Suprapubic skin (tissue), 4 donors: ENCODE measurements around the gene PTPRN2. TPM values are rescaled to one million over a fixed set of nuclear protein-coding genes. Genes with fewer than 3 reads are reported as not detected.

Experiments used
- DNase-seq, 2 donors: peaks; one replicate each; pipeline ENCODE4 v3.0.0-alpha.2; 2019; ENCODE audit warnings: low spot score in 2 of 2
- H3K27ac ChIP-seq: fragments of 200-600 bp; sonication (generic); one replicate; pipeline ENCODE4 v1.5.1; 2019
- H3K27me3 ChIP-seq: fragments of 200-600 bp; sonication (generic); one replicate; pipeline ENCODE4 v1.5.1; 2019
- H3K36me3 ChIP-seq: fragments of 200-600 bp; sonication (generic); one replicate; pipeline ENCODE4 v1.5.1; 2019
- H3K4me1 ChIP-seq: fragments of 200-600 bp; sonication (generic); one replicate; pipeline ENCODE4 v1.5.1; 2019
- H3K4me3 ChIP-seq: fragments of 200-600 bp; sonication (generic); one replicate; pipeline ENCODE4 v1.5.1; 2019; ENCODE audit warnings: mild to moderate bottlenecking
- H3K9me3 ChIP-seq: fragments of 200-600 bp; sonication (generic); one replicate; pipeline ENCODE4 v1.5.1; 2019
- EP300 ChIP-seq: sonication (generic); formaldehyde crosslinking; IDR thresholded peaks from one replicate; pipeline ENCODE4 v1.6.1; 2017; ENCODE audit warnings: antibody characterized with exemption
- POLR2A ChIP-seq, 2 donors: fragments of 450-650 bp; IDR thresholded peaks; one replicate each; pipeline ENCODE4 v1.6.1; 2017; ENCODE audit warnings: antibody characterized with exemption in 2 of 2, mild to moderate bottlenecking in 2 of 2, moderate library complexity in 2 of 2
- POLR2AphosphoS5 ChIP-seq, 3 donors: sonication (generic); formaldehyde crosslinking; IDR thresholded peaks; one replicate each; pipeline ENCODE4 v1.6.1; 2017; ENCODE audit warnings: antibody characterized with exemption in 3 of 3
- WGBS: methylation state at CpG from one replicate; pipeline ENCODE4 v1.1.5; 2018; 5-methylcytosine and 5-hydroxymethylcytosine counted together
- total RNA-seq, 4 donors: library from RNA; depleted of rRNA; stranded (reverse); fragments of >200 nt; gene quantifications; one replicate each; pipeline ENCODE4 v1.1.0, GENCODE V29; 2016
- TF ChIP-seq, protein P1 (sequence below), 2 donors: fragments of 200-600 bp in 1 of 2; fragments of 450-650 bp in 1 of 2; sonication (generic) in 1 of 2; IDR thresholded peaks; one replicate each; pipeline ENCODE4 v1.5.1; 2016 to 2019; ENCODE audit warnings: antibody characterized with exemption in 2 of 2, mild to moderate bottlenecking in 1 of 2, moderate library complexity in 1 of 2

Gene PTPRN2
- total RNA-seq, 4 donors from 2014 or later, result 0.23 to 1.8 (median 1.3) TPM

DNA sequence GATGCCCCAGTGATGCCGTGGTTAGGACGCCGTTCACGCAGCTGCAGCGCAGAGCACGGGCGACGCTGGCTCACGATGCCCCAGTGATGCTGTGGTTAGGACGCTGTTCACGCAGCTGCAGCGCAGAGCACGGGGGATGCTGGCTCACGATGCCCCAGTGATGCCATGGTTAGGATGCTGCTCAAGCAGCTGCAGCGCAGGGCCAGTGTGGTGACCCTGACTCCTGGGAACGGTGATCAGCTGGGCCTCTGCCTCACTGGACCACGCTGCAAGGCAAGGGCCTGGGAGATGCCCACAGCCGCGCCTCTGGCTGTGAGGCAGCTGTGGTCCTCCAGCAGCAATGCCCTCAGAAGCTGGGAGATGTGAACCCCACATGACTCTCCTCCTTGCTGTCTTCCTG is 970.2 kb downstream of the PTPRN2 start:
- H3K27me3 ChIP-seq, result peaks cover 9% of the 10 kb centered on the region
- no peak overlapping the region for H3K4me3 ChIP-seq
- H3K27ac ChIP-seq, result no peak overlapping the region
- TF ChIP-seq EP300 (no peak), POLR2AphosphoS5 (IDR thresholded peaks at IDR 0.05) (no peak), POLR2A (IDR thresholded peaks at IDR 0.05) (no peak)
- TF ChIP-seq, protein P1, sequence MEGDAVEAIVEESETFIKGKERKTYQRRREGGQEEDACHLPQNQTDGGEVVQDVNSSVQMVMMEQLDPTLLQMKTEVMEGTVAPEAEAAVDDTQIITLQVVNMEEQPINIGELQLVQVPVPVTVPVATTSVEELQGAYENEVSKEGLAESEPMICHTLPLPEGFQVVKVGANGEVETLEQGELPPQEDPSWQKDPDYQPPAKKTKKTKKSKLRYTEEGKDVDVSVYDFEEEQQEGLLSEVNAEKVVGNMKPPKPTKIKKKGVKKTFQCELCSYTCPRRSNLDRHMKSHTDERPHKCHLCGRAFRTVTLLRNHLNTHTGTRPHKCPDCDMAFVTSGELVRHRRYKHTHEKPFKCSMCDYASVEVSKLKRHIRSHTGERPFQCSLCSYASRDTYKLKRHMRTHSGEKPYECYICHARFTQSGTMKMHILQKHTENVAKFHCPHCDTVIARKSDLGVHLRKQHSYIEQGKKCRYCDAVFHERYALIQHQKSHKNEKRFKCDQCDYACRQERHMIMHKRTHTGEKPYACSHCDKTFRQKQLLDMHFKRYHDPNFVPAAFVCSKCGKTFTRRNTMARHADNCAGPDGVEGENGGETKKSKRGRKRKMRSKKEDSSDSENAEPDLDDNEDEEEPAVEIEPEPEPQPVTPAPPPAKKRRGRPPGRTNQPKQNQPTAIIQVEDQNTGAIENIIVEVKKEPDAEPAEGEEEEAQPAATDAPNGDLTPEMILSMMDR (IDR thresholded peaks at IDR 0.05), result no peak
- DNase-seq, result no peak
- no peaks in the 10 kb centered on the region for H3K9me3 ChIP-seq
- H3K4me1 ChIP-seq, result peaks cover 9% of the 10 kb centered on the region
- WGBS, result 94% methylated on average over 11 of the region's 19 CpGs
- H3K36me3 ChIP-seq, result no peaks in the 10 kb centered on the region

DNA sequence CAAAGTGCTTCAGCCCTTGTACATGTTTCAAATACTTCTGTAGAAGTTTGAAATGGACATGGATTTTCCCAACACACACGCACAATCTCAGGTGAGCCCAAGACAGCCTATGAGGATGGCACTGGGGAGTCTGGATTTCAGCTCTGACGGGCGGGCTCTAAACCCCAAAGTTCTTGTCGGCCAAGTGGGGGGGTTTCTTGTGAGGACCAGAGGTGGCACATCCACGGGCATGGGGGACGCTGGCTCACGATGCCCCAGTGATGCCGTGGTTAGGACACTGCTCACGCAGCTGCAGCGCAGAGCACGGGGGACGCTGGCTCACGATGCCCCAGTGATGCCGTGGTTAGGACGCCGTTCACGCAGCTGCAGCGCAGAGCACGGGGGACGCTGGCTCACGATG is 970.7 kb downstream of the PTPRN2 start:
- Histone ChIP-seq H3K36me3 (no peaks in the 10 kb centered on the region), H3K4me1 (peaks cover 9% of the 10 kb centered on the region), H3K27ac (no peak overlapping the region), H3K4me3 (no peak overlapping the region), H3K27me3 (peaks cover 9% of the 10 kb centered on the region), H3K9me3 (no peaks in the 10 kb centered on the region)
- whole genome bisulfite sequencing, result 81% methylated on average over 3 of the region's 21 CpGs
- TF ChIP-seq POLR2AphosphoS5 (IDR thresholded peaks at IDR 0.05) (no peak), EP300 (no peak), POLR2A (IDR thresholded peaks at IDR 0.05) (no peak)
- TF ChIP-seq, protein P1 (IDR thresholded peaks at IDR 0.05), result no peak
- no peak for DNase-seq

DNA sequence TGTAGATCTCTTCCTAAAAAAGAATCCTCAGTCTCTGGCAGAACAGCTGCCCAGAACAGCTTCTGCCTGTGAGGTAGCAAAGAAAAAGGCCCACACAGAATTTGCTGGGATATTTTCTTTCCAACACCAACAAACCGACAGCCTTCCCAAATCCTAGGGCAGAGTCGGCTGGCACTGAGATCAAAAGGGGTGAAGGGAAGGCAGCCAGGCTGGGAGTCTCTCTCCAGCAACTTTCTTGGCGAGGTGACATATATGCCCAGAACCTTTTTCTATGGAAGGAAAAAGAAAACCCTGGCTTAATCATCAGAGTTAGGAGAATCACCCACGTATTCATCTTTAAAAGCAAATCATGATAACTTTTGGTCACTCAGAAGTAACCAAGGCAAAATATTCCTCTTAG is 971.2 kb downstream of the PTPRN2 start:
- WGBS, result 45% methylated on average over 4 of the region's 4 CpGs
- H3K4me1 ChIP-seq, result peaks cover 9% of the 10 kb centered on the region
- H3K36me3 ChIP-seq, result no peaks in the 10 kb centered on the region
- H3K27me3 ChIP-seq, result peaks cover 9% of the 10 kb centered on the region
- no peak for DNase-seq
- H3K9me3 ChIP-seq, result no peaks in the 10 kb centered on the region
- no peak overlapping the region for H3K27ac ChIP-seq
- TF ChIP-seq POLR2AphosphoS5 (IDR thresholded peaks at IDR 0.05) (no peak), POLR2A (IDR thresholded peaks at IDR 0.05) (no peak), EP300 (no peak)
- TF ChIP-seq, protein P1 (IDR thresholded peaks at IDR 0.05), result no peak
- no peak overlapping the region for H3K4me3 ChIP-seq

DNA sequence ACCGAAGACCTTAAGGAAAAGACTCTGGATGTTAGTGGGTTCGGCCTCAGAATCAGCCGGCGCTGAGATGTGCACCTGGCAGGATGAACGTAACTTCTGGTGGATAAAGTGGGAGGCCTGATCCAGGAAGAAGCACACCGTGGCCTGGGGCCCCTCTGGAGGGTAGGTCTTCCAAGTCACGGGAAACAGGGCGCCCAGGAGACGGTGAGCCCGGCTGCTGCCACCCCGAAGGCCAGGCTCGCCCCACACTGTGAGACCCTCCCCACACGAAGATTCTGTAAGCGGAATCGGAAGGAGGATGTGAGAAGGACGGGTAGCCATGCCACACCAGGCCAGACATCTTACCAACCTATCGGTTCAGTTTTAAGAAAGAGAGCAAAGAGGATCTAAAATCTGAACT is 971.8 kb downstream of the PTPRN2 start:
- no peak overlapping the region for H3K4me3 ChIP-seq
- WGBS, result 88% methylated on average over 17 of the region's 17 CpGs
- H3K27ac ChIP-seq, result no peak overlapping the region
- no peak for DNase-seq
- no peaks in the 10 kb centered on the region for H3K9me3 ChIP-seq
- H3K27me3 ChIP-seq, result peaks cover 5% of the 10 kb centered on the region
- peaks cover 9% of the 10 kb centered on the region for H3K4me1 ChIP-seq
- no peak for TF ChIP-seq EP300
- TF ChIP-seq, protein P1 (IDR thresholded peaks at IDR 0.05), result no peak
- TF ChIP-seq POLR2AphosphoS5 (IDR thresholded peaks at IDR 0.05), result no peak
- TF ChIP-seq POLR2A (IDR thresholded peaks at IDR 0.05), result no peak
- H3K36me3 ChIP-seq, result no peaks in the 10 kb centered on the region

DNA sequence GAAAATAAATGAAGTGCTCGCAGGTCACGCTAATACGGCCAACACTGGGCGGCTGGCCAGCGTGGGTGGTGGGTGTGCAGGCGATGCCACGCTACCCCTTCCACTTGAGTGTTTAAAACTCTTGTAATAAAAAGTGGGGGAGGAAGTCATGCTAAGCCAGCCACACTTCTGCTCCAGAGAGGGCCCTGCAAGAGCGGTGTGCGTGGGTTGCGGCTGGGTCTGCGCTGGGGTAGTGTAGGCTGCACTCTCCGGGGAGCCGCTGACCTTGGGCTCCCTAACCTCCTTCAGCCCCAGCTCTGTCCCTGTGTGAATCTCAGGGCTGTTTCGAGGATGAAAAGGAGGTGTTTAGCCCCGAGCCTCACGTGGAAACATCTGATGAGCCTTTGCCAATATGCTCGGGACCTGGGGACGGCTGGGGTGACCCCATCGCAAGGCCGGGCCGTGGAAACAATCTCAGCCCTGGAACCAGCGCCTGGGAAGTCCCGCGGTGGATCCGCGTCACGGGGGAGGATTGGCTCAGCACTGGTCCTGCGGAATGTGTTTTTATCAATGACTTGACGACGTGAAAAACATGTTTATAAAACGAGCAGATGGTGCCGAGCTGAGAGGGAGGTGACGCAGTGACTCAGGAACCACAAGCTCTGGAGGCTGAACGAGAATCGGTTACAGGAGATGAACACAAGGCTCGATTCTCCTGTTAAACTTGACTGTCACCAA is 972.4 kb downstream of the PTPRN2 start:
- Histone ChIP-seq H3K36me3 (no peaks in the 10 kb centered on the region), H3K4me3 (no peak overlapping the region), H3K4me1 (peaks cover 9% of the 10 kb centered on the region), H3K9me3 (no peaks in the 10 kb centered on the region), H3K27ac (no peak overlapping the region), H3K27me3 (peaks cover 3% of the 10 kb centered on the region)
- TF ChIP-seq, protein P1 (IDR thresholded peaks at IDR 0.05), result no peak
- TF ChIP-seq EP300 (no peak), POLR2AphosphoS5 (IDR thresholded peaks at IDR 0.05) (no peak), POLR2A (IDR thresholded peaks at IDR 0.05) (no peak)
- WGBS, result 91% methylated on average over 36 of the region's 36 CpGs
- no peak for DNase-seq
